ENCODE measurements around the gene SEC14L2. TPM values are rescaled to one million over a fixed set of nuclear protein-coding genes. Genes with fewer than 3 reads are reported as not detected.
A peak's percentile ranks its signal among the peaks of the same experiment; 100 is the strongest.

Gene SEC14L2
- total RNA-seq, 1 experiment from 2014 or later: 3.9 TPM

DNA sequence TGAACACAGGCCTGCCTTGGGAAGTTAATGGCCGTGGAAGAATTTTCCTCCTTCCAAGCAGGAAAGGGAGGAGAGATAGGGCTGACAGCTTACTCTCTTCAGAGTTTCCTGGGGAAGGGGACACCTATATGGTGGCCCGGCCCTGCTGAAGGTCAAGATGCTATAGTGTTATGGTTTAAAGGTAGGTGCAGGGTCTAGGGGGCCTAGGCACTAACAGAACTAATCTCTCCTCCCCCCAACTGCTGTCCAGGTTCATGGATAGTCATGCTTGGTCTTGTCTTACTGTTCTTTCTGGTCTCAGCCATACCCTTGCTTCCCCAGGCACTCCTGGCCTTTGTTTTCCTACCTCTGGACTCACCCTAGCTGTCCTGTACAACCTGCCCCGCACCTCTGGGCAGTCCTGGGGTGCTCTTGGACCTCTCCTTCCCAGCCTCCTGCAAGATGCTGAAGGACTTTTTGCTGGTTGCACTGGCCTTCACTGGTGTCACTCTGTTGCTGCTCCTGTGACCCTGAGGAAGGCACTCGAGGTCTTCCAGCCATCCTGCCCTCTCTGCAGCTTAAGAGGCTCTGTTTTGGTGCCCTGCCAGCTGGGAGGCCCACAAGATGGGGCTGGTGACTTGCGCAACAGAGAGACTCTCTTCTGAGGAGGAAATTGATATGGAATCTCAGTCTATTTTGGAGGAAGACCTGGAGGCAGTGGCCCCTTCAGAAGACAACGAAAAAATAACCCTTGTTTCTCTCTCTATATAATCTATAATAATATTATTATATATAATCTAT lies 57.1 kb downstream of the SEC14L2 start:
- Mint-ChIP-seq H3K4me3 (no peak overlapping the region), H3K9me3 (no peaks in the 10 kb centered on the region), H3K36me3 (no peaks in the 10 kb centered on the region), H3K27me3 (ENCODE audit: low read depth) (no peaks in the 10 kb centered on the region; the same call in 1 of the 2 replicates), H3K4me1 (no peaks in the 10 kb centered on the region), H3K27ac (peak overlapping the region; percentile 46; the same call in 1 of the 2 replicates)
- no peak for DNase-seq (ENCODE audit: low spot score)
- no peak for TF ChIP-seq CTCF (IDR thresholded peaks at IDR 0.05)
- TF ChIP-seq, protein P1, sequence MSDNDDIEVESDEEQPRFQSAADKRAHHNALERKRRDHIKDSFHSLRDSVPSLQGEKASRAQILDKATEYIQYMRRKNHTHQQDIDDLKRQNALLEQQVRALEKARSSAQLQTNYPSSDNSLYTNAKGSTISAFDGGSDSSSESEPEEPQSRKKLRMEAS (CRISPR knock-in tag; IDR thresholded peaks at IDR 0.05): no peak
- TF ChIP-seq, protein P2, sequence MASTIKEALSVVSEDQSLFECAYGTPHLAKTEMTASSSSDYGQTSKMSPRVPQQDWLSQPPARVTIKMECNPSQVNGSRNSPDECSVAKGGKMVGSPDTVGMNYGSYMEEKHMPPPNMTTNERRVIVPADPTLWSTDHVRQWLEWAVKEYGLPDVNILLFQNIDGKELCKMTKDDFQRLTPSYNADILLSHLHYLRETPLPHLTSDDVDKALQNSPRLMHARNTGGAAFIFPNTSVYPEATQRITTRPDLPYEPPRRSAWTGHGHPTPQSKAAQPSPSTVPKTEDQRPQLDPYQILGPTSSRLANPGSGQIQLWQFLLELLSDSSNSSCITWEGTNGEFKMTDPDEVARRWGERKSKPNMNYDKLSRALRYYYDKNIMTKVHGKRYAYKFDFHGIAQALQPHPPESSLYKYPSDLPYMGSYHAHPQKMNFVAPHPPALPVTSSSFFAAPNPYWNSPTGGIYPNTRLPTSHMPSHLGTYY (CRISPR knock-in tag; IDR thresholded peaks at IDR 0.05): no peak
- TF ChIP-seq, protein P3, sequence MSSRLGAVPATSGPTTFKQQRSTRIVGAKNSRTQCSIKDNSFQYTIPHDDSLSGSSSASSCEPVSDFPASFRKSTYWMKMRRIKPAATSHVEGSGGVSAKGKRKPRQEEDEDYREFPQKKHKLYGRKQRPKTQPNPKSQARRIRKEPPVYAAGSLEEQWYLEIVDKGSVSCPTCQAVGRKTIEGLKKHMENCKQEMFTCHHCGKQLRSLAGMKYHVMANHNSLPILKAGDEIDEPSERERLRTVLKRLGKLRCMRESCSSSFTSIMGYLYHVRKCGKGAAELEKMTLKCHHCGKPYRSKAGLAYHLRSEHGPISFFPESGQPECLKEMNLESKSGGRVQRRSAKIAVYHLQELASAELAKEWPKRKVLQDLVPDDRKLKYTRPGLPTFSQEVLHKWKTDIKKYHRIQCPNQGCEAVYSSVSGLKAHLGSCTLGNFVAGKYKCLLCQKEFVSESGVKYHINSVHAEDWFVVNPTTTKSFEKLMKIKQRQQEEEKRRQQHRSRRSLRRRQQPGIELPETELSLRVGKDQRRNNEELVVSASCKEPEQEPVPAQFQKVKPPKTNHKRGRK (CRISPR knock-in tag; IDR thresholded peaks at IDR 0.05; ENCODE audit: borderline replicate concordance): no peak
- TF ChIP-seq JUN (CRISPR knock-in tag; IDR thresholded peaks at IDR 0.05): no peak
- TF ChIP-seq, protein P4, sequence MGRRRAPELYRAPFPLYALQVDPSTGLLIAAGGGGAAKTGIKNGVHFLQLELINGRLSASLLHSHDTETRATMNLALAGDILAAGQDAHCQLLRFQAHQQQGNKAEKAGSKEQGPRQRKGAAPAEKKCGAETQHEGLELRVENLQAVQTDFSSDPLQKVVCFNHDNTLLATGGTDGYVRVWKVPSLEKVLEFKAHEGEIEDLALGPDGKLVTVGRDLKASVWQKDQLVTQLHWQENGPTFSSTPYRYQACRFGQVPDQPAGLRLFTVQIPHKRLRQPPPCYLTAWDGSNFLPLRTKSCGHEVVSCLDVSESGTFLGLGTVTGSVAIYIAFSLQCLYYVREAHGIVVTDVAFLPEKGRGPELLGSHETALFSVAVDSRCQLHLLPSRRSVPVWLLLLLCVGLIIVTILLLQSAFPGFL (CRISPR knock-in tag; IDR thresholded peaks at IDR 0.05; ENCODE audit: borderline replicate concordance): no peak
- no peak for TF ChIP-seq HMGXB4 (CRISPR knock-in tag; IDR thresholded peaks at IDR 0.05)
- no peak for TF ChIP-seq ETV6 (CRISPR knock-in tag; IDR thresholded peaks at IDR 0.05)
- no peak for TF ChIP-seq ELF4 (CRISPR knock-in tag; IDR thresholded peaks at IDR 0.05; ENCODE audit: low read depth)
- TF ChIP-seq OVOL2 (CRISPR knock-in tag; IDR thresholded peaks at IDR 0.05; ENCODE audit: borderline replicate concordance): no peak
- no peak for TF ChIP-seq ZBTB21 (CRISPR knock-in tag; IDR thresholded peaks at IDR 0.05; ENCODE audit: borderline replicate concordance)
- TF ChIP-seq TEAD1 (CRISPR knock-in tag; IDR thresholded peaks at IDR 0.05): no peak
- TF ChIP-seq, protein P5, sequence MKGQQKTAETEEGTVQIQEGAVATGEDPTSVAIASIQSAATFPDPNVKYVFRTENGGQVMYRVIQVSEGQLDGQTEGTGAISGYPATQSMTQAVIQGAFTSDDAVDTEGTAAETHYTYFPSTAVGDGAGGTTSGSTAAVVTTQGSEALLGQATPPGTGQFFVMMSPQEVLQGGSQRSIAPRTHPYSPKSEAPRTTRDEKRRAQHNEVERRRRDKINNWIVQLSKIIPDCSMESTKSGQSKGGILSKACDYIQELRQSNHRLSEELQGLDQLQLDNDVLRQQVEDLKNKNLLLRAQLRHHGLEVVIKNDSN (CRISPR knock-in tag; IDR thresholded peaks at IDR 0.05): no peak
- no peak for TF ChIP-seq ZNF671 (CRISPR knock-in tag; IDR thresholded peaks at IDR 0.05)
- TF ChIP-seq ESRRA (CRISPR knock-in tag; IDR thresholded peaks at IDR 0.05; ENCODE audit: borderline replicate concordance): no peak
- no peak for TF ChIP-seq IRF1 (CRISPR knock-in tag; IDR thresholded peaks at IDR 0.05)
- TF ChIP-seq, protein P6, sequence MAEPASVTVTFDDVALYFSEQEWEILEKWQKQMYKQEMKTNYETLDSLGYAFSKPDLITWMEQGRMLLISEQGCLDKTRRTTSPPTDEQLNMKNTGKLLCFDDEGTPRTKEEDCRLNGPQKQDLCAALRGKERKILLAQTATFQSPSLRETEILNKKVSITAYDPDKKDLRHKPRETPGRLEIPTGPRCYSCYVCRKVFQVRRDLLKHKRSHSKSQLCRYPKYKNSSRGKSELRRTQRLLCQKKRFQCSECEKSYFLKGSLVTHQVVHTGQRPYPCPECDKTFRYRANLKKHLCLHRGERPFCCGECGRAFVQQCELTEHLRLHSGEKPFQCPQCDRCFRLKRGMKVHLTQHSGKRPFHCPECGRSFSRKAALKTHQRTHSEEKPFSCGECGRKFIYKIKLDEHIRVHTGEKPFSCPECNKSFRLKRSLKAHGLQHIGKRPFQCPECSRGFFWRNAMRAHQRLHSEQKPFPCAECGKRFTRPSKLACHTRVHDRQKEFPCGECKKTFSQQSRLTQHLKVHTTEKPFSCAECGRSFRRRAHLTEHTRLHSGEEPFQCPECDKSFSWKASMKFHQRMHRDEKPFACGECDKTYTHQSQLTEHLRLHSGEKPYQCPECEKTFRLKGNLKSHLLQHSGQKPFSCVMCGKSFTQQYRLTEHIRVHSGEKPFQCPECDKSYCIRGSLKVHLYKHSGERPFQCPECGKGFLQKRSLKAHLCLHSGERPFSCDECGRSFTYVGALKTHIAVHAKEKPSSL (CRISPR knock-in tag; conservative IDR thresholded peaks at IDR 0.05): no peak
- TF ChIP-seq NFATC4 (CRISPR knock-in tag; IDR thresholded peaks at IDR 0.05): no peak
- ATAC-seq: no peak; the same call in 1 of the 2 replicates
- ChIA-PET CTCF (interaction anchor here (0.6 to 1.5 kb wide), 6 partner anchors 9 to 301 kb away, joined by 3 to 6 read pairs (median 4); partner anchors contain the start of gene SLC35E4), POLR2A (no interaction called here)
